GM12878 (cell line): ENCODE results near the gene CCDC85A. TPM values are rescaled to one million over a fixed set of nuclear protein-coding genes. Genes with fewer than 3 reads are reported as not detected.

Experiments used
- ATAC-seq: fragments of 200-7000 bp; cut with Tn5 transposase; 3 replicates; pipeline ENCODE4 v1.9.1; 2020; ENCODE audit warnings: mild to moderate bottlenecking, moderate library complexity
- BruUV-seq: library from RNA; stranded (reverse); fragments of 400-500 nt; replicated peaks from 2 replicates; lab custom pipeline; 2021; lab: Mats Ljungman, UMichigan
- CTCF ChIA-PET: fragments of 300-600 bp; sonication (Branson Sonifier 250); formaldehyde crosslinking; extraction: SDS; loops from one replicate; lab custom pipeline; 2021; ENCODE audit warnings: inconsistent platforms; lab: Yijun Ruan, JAX
- POLR2A ChIA-PET: fragments of 350-600 bp; formaldehyde crosslinking; extraction: SDS; loops from one replicate; lab custom pipeline; 2021; ENCODE audit warnings: inconsistent platforms; lab: Charles Lee
- RAD21 ChIA-PET: fragments of 300-600 bp; sonication (Branson Sonifier 250); formaldehyde crosslinking; loops from one replicate; lab custom pipeline; 2023; ENCODE audit warnings: antibody characterized with exemption; ENCODE audit not compliant: unreplicated experiment; lab: Charles Lee
- SMC1A ChIA-PET: fragments of 300-600 bp; sonication (Branson Sonifier 250); formaldehyde crosslinking; loops from one replicate; lab custom pipeline; 2023; ENCODE audit not compliant: unreplicated experiment, uncharacterized antibody; lab: Charles Lee
- DNase-seq: peaks from one replicate; pipeline ENCODE4 v3.0.0-alpha.2; 2011; ENCODE audit warnings: low read depth, low spot score
- FAIRE-seq: peaks from 3 replicates; lab custom pipeline; 2011; peaks lifted over from hg19 to GRCh38; lab: Jason Lieb, UNC
- H2AFZ ChIP-seq: 2 replicates; pipeline ENCODE4 v1.6.0; 2011; ENCODE audit warnings: low read depth, low read length, control low read depth; ENCODE audit not compliant: control insufficient read depth
- H3K27ac ChIP-seq: 2 replicates; pipeline ENCODE4 v1.5.1; 2011; ENCODE audit warnings: control low read depth; ENCODE audit not compliant: control insufficient read depth, insufficient read depth
- H3K27me3 ChIP-seq, 2 experiments: replicated peaks in 1 of 2; 2 replicates each; pipeline versions ENCODE4 v1.6.0 to v1.6.1; 2011; ENCODE audit warnings: low read length in 1 of 2; ENCODE audit not compliant: control insufficient read depth in 2 of 2, insufficient read depth in 2 of 2
- H3K36me3 ChIP-seq, 2 experiments: 2 replicates each; pipeline ENCODE4 v1.5.1; 2011; ENCODE audit warnings: low read length in 1 of 2; ENCODE audit not compliant: control insufficient read depth in 2 of 2, insufficient read depth in 2 of 2
- H3K4me1 ChIP-seq: 2 replicates; pipeline ENCODE4 v1.6.1; 2011; ENCODE audit warnings: mild to moderate bottlenecking, low read length, moderate library complexity, mixed read lengths; ENCODE audit not compliant: control insufficient read depth, insufficient read depth
- H3K4me2 ChIP-seq: 2 replicates; pipeline ENCODE4 v1.6.0; 2011; ENCODE audit warnings: control low read depth; ENCODE audit not compliant: control insufficient read depth, insufficient read depth
- H3K4me3 ChIP-seq: fragments of 200-600 bp; sonication (generic); 2 replicates; pipeline ENCODE4 v1.5.1; 2016
- H3K79me2 ChIP-seq: 2 replicates; pipeline ENCODE4 v1.6.0; 2011; ENCODE audit warnings: low read length; ENCODE audit not compliant: control insufficient read depth, insufficient read depth
- H3K9ac ChIP-seq: 2 replicates; pipeline ENCODE4 v1.8.0; 2011; ENCODE audit warnings: low read length, control low read depth, mixed read lengths; ENCODE audit not compliant: control insufficient read depth, insufficient read depth
- H3K9me3 ChIP-seq: replicated peaks from 3 replicates; pipeline ENCODE4 v1.5.1; 2011; ENCODE audit warnings: mild to moderate bottlenecking, low read length; ENCODE audit not compliant: control insufficient read depth, insufficient read depth
- H4K20me1 ChIP-seq: 2 replicates; pipeline ENCODE4 v1.6.0; 2011; ENCODE audit not compliant: control insufficient read depth, insufficient read depth
- ATF7 ChIP-seq: fragments of 450-650 bp; IDR thresholded peaks from 2 replicates; pipeline ENCODE4 v1.6.1; 2016; ENCODE audit warnings: low read depth, mild to moderate bottlenecking
- BCL11A ChIP-seq: IDR thresholded peaks from 2 replicates; pipeline ENCODE4 v1.6.1; 2011; ENCODE audit warnings: low read depth, low read length
- BHLHE40 ChIP-seq, 2 experiments: fragments of 450-650 bp in 1 of 2; IDR thresholded peaks; 2 replicates each; pipeline ENCODE4 v1.6.1; 2011 to 2017; ENCODE audit warnings: low read depth in 2 of 2, borderline replicate concordance in 1 of 2, improper control_type of control experiment in 1 of 2, low read length in 1 of 2, mild to moderate bottlenecking in 1 of 2
- BMI1 ChIP-seq: fragments of 450-650 bp; IDR thresholded peaks from 2 replicates; pipeline ENCODE4 v1.6.1; 2016; ENCODE audit warnings: mild to moderate bottlenecking, moderate library complexity, borderline replicate concordance
- CHD4 ChIP-seq: fragments of 200-600 bp; sonication (generic); IDR thresholded peaks from 2 replicates; pipeline ENCODE4 v1.6.1; 2016; ENCODE audit warnings: mild to moderate bottlenecking
- CREB1 ChIP-seq: IDR thresholded peaks from 2 replicates; pipeline ENCODE4 v1.6.1; 2012; ENCODE audit warnings: low read depth, mild to moderate bottlenecking, inconsistent platforms
- DPF2 ChIP-seq: fragments of 450-650 bp; IDR thresholded peaks from 2 replicates; pipeline ENCODE4 v1.6.1; 2017; ENCODE audit warnings: mild to moderate bottlenecking
- EGR1 ChIP-seq, 2 experiments: IDR thresholded peaks; 1 replicate in 1 of 2; 2 replicates in 1 of 2; pipeline ENCODE4 v1.6.1; 2011 to 2012; ENCODE audit warnings: low read depth in 2 of 2, low read length in 2 of 2, borderline replicate concordance in 1 of 2, mild to moderate bottlenecking in 1 of 2, moderate library complexity in 1 of 2
- EZH2 ChIP-seq: IDR thresholded peaks from 2 replicates; pipeline ENCODE4 v1.6.1; 2012; ENCODE audit warnings: low read depth, mild to moderate bottlenecking, control low read depth, inconsistent platforms, low read length, borderline replicate concordance; ENCODE audit not compliant: control insufficient read depth
- FOXK2 ChIP-seq: fragments of 450-650 bp; IDR thresholded peaks from 2 replicates; pipeline ENCODE4 v1.6.1; 2017; ENCODE audit warnings: mild to moderate bottlenecking, moderate library complexity
- HDGF ChIP-seq: fragments of 450-650 bp; IDR thresholded peaks from 2 replicates; pipeline ENCODE4 v1.6.1; 2016; ENCODE audit warnings: antibody characterized with exemption
- JUND ChIP-seq: IDR thresholded peaks from 2 replicates; pipeline ENCODE4 v1.6.1; 2012; ENCODE audit warnings: low read depth, mild to moderate bottlenecking, low read length, improper control_type of control experiment, moderate library complexity
- MTA2 ChIP-seq: fragments of 450-650 bp; IDR thresholded peaks from 2 replicates; pipeline ENCODE4 v1.6.1; 2016; ENCODE audit warnings: low read depth, mild to moderate bottlenecking, moderate library complexity
- NR2C2 ChIP-seq: IDR thresholded peaks from 2 replicates; pipeline ENCODE4 v1.6.1; 2011; ENCODE audit warnings: borderline replicate concordance, low read depth; ENCODE audit not compliant: control insufficient read depth, insufficient read length
- RUNX3 ChIP-seq: IDR thresholded peaks from 2 replicates; pipeline ENCODE4 v1.6.1; 2012; ENCODE audit warnings: low read length, inconsistent platforms
- SIN3A ChIP-seq: IDR thresholded peaks from 2 replicates; pipeline ENCODE4 v1.6.1; 2012; ENCODE audit warnings: low read depth, low read length, improper control_type of control experiment
- SPI1 ChIP-seq: IDR thresholded peaks from 2 replicates; pipeline ENCODE4 v1.6.1; 2011; ENCODE audit warnings: low read depth, mild to moderate bottlenecking, low read length, moderate library complexity, borderline replicate concordance; ENCODE audit not compliant: insufficient read depth
- TAF1 ChIP-seq: IDR thresholded peaks from 2 replicates; pipeline ENCODE4 v1.6.1; 2011; ENCODE audit warnings: mild to moderate bottlenecking, low read depth, low read length, borderline replicate concordance
- ZBTB11 ChIP-seq: fragments of 450-650 bp; formaldehyde crosslinking; IDR thresholded peaks from 2 replicates; pipeline ENCODE4 v1.5.0; 2022; ENCODE audit warnings: mild to moderate bottlenecking, missing genetic modification characterization
- ZNF24 ChIP-seq: fragments of 450-650 bp; IDR thresholded peaks from 2 replicates; pipeline ENCODE4 v1.6.1; 2017; ENCODE audit warnings: antibody characterized with exemption, mild to moderate bottlenecking
- ZNF384 ChIP-seq: IDR thresholded peaks from 2 replicates; pipeline ENCODE4 v1.6.1; 2012; ENCODE audit warnings: low read depth, mild to moderate bottlenecking, low read length, improper control_type of control experiment, borderline replicate concordance
- WGBS: methylation state at CpG from one replicate; pipeline ENCODE4 v1.1.6; 2016; ENCODE audit warnings: low lambda C conversion rate; ENCODE audit not compliant: insufficient replicate concordance, insufficient coverage; ENCODE audit errors: missing lambda C conversion rate; 5-methylcytosine and 5-hydroxymethylcytosine counted together
- in situ Hi-C: fragments of 300-500 bp; cut with MboI; formaldehyde crosslinking; loops from 9 replicates; pipeline ENCODE4 v1.14.3; 2018; ENCODE audit warnings: mixed read lengths
- intact Hi-C: fragments of 100-400 bp; cut with micrococcal nuclease; formaldehyde crosslinking; loops from one replicate; pipeline ENCODE4 v1.14.2; 2022; ENCODE audit not compliant: unreplicated experiment
- polyA plus RNA-seq, 11 experiments: library from polyadenylated mRNA; depleted of rRNA in 4 of 11; unstranded in 6 of 11; stranded (reverse) in 5 of 11; fragments of >200 nt; fragmentation: Nextera tagmentation in 4 of 11; fragmentation: Illumina TruSeq in 1 of 11; extraction: Ambion mirVana in 4 of 11; extraction: Trizol in 1 of 11; gene quantifications; 1 replicate in 1 of 11; 2 replicates in 10 of 11; pipeline versions ENCODE4 v1.2.1 to v1.2.3, GENCODE V29; 2011 to 2016; ENCODE audit warnings: inconsistent platforms in 2 of 11, missing spikeins in 2 of 11, low read depth in 1 of 11
- total RNA-seq, 4 experiments: library from RNA; depleted of rRNA in 3 of 4; stranded (reverse); fragments of >200 nt in 3 of 4; fragmentation: Illumina TruSeq in 1 of 4; extraction: Trizol in 1 of 4; gene quantifications; 2 replicates each; pipeline versions ENCODE4 v1.2.1 to v1.2.3, GENCODE V29; 2013 to 2021

Gene CCDC85A
- total and polyA plus RNA-seq, 10 of the 15 experiments (the other 5 are each of a cell fraction or from before 2014, with no cell fraction given) = 0.02 to 0.57 (median 0.04) TPM; not detected in 7

- TF ChIP-seq CREB1 = no peak
- TF ChIP-seq NR2C2 = no peak
- no peak for TF ChIP-seq EGR1 (IDR thresholded peaks at IDR 0.05; ENCODE audit: borderline replicate concordance in 1 of 2, low read depth in 2 of 2, low read length in 2 of 2)
- no peak for TF ChIP-seq FOXK2
- TF ChIP-seq RUNX3 = no peak
- no peak for TF ChIP-seq EZH2
- TF ChIP-seq CHD4 = no peak
- no peak for TF ChIP-seq SIN3A
- no peak for TF ChIP-seq HDGF
These were observed 226.3 kb downstream of the CCDC85A start (continued) for GRCh38 chr2:56410140-56410539.

GRCh38 chr2:56416500-56417176 lies 232.8 kb downstream of the CCDC85A start:
- Histone ChIP-seq H3K4me1 (no peaks in the 10 kb centered on the region), H3K36me3 (no peaks in the 10 kb centered on the region), H3K4me3 (no peak overlapping the region), H3K27ac (no peak overlapping the region), H4K20me1 (no peaks in the 10 kb centered on the region), H2AFZ (no peak overlapping the region), H3K9me3 (no peaks in the 10 kb centered on the region), H3K27me3 (no peaks in the 10 kb centered on the region), H3K79me2 (no peaks in the 10 kb centered on the region), H3K9ac (no peak overlapping the region), H3K4me2 (no peak overlapping the region)
- POLR2A ChIA-PET = no interaction called here
- FAIRE-seq = no peak
- in situ Hi-C loops (no loop called here), intact Hi-C loops (no loop called here)
- no TSS peak for BruUV-seq
- CTCF ChIA-PET = no interaction called here
- 0% methylated on average over 1 of the region's 1 CpG for WGBS
- DNase-seq = no peak
- SMC1A ChIA-PET = interaction anchor here (0.7 to 1.1 kb wide), 3 partner anchors 33 to 101 kb away, joined by 3 to 4 read pairs (median 3); no protein-coding TSS in a partner anchor
- peak; percentile 82 for ATAC-seq
- RAD21 ChIA-PET = interaction anchor here (0.7 kb wide), 1 partner anchor 162 kb away, joined by 3 read pairs; no protein-coding TSS in a partner anchor
- TF ChIP-seq SPI1 (no peak), ATF7 (0 out of 2 replicates have a peak, but pooled peaks have one; percentile 31), JUND (0 out of 2 replicates have a peak, but pooled peaks have one; percentile 27), DPF2 (peak; percentile 88), TAF1 (no peak), ZNF24 (peak; percentile 63; the same call in 1 of the 2 replicates), BMI1 (peak; percentile 83), BCL11A (peak; percentile 74; the same call in 1 of the 2 replicates), BHLHE40 (IDR thresholded peaks at IDR 0.05; ENCODE audit: borderline replicate concordance in 1 of 2, low read depth in 2 of 2, low read length in 1 of 2) (peak; percentile 48 to 69; a peak in 3 of 4 replicates), ZBTB11 (CRISPR knock-in tag) (no peak), CREB1 (no peak), ZNF384 (peak; percentile 79), MTA2 (peak; percentile 97)
